ENCODE measurements around the gene PGF. TPM values are rescaled to one million over a fixed set of nuclear protein-coding genes. Genes with fewer than 3 reads are reported as not detected.
"Not testable (repeated sequence)": the region's sequence is repeated elsewhere in the genome, so short reads cannot be mapped to it uniquely, and the experiment has no call there.

Gene PGF
- 115 and 120 TPM in 2 replicates for total RNA-seq (2014; rRNA removed; shearing (Covaris generic))

GRCh38 chr14:74955229-74956026 lies at the start of gene PGF:
Gene PGF (minus strand): TSS chr14:74955597. CDS start chr14:74955242, 355 bp downstream.
- Histone ChIP-seq H3K27me3 (no peaks in the 10 kb centered on the region), H3K27ac (peak within 1 kb of the TSS; percentile 73), H3K4me3 (peak within 1 kb of the TSS; percentile 96), H3K36me3 (peaks cover 36% of the 10 kb centered on the region), H3K4me1 (peaks cover 28% of the 10 kb centered on the region), H3K9me3 (replicated peaks) (no peaks in the 10 kb centered on the region)
- peak; percentile 80 to 82 for DNase-seq

DNA sequence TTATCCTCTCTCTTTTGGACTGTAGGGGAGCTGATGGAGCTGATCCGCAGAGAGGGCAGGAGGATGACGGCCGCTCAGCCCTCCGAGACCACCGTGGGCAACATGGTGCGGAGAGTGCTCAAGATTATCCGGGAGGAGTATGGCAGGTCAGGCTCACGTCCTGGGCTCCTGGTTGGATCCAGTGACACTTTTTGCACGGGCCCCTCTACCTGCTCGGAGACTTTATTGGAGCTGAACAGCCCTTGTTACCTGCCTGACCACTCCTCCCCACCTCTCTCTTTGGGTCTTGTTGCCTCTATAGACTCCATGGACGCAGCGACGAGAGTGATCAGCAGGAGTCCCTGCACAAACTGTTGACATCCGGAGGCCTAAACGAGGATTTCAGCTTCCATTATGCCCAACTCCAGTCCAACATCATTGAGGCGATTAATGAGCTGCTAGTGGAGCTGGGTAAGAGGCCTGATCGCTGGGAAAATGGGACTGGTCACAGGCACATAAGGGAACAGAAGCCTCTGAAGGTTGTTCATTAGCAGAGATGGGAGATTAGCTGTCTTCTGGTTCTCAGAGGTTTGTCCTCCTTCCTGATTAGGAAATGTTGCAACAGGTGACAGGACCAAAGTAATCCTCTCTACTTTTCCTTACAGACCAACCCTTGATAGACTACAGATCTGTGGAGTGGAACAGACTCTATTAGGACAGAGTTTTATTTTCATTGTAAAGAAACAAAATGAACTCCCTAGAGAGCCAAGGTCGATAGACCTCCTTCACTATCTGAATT lies 48.0 kb upstream of the PGF start:
- H3K27me3 ChIP-seq, result no peaks in the 10 kb centered on the region

DNA sequence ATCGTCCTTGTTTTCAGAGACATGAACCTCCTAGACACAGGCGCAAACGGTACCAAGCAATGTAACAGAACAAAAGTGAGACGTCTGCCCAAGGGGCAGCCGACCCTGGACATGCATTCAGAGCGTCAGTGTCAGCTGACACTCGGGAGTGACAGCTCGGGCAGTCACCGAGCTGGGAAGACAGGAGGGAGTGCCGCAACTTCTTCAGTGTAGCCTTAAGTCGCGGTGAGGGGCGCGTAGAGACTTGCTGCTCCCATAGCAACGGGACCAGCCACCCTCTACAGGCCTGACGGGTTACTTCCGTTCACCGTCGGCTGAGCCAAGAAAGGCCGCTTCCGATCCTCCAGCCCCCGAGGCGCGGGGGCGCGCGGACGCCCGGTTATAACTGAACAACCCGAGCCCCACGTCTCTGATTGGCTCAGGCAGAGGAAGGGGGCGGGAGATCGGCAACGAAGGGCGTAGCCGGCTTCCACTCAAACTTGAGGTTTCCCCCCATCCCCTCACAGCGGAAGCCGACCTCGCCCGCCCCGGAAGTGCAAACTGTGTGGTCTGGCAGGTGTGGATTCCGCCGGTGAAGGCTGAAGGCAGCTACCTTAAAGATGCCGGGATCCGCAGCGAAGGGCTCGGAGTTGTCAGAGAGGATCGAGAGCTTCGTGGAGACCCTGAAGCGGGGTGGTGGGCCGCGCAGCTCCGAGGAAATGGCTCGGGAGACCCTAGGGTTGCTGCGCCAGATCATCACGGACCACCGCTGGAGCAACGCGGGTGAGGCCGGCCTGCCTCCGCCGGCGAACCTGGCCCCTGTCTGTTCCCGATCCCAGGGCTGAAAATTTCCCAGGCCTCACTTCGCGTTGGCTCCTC lies 47.2 kb upstream of the PGF start, which contains the start of gene EIF2B2:
TSS of gene EIF2B2 (plus strand) at position 530 of the 858 bp plus-strand sequence. CDS start at position 600, 70 bp downstream.
- Histone ChIP-seq H3K27ac (peak within 1 kb of the TSS; percentile 34), H3K27me3 (no peaks in the 10 kb centered on the region), H3K9me3 (replicated peaks) (0 out of 2 replicates have a peak, but pooled peaks cover 5% of the 10 kb centered on the region), H3K4me3 (peak within 1 kb of the TSS; percentile 68), H3K36me3 (peaks cover 23% of the 10 kb centered on the region), H3K4me1 (peaks cover 11% of the 10 kb centered on the region)
- peak; percentile 97 to 98 for DNase-seq

More for the DNA sequence above, 48.0 kb upstream of the PGF start:
- Histone ChIP-seq H3K27ac (peak overlapping the region; percentile 34), H3K9me3 (replicated peaks) (0 out of 2 replicates have a peak, but pooled peaks cover 5% of the 10 kb centered on the region), H3K36me3 (peaks cover 29% of the 10 kb centered on the region), H3K4me1 (peaks cover 11% of the 10 kb centered on the region), H3K4me3 (peak overlapping the region; percentile 68)
- no peak for DNase-seq

DNA sequence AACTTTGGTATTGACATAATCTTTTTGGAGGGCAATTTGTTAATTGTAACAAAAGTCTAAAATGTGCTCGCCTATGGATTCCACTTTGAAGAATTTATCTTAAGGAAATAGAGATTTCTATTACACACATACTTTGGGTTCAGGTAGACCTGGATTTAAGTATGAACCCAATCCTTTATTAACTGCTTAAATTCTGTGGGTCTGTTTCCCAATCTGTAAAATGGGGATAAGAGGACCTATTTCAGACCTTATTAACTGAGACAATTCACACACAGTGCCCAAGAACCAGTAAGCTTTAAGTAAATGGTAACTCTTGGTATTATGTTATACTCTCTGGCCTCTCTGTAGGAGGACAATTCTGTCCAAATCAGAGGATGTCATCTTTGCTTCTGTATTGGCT lies 46.5 kb upstream of the PGF start:
- peak overlapping the region; percentile 34 for H3K27ac ChIP-seq
- H3K4me1 ChIP-seq, result peaks cover 11% of the 10 kb centered on the region

DNA sequence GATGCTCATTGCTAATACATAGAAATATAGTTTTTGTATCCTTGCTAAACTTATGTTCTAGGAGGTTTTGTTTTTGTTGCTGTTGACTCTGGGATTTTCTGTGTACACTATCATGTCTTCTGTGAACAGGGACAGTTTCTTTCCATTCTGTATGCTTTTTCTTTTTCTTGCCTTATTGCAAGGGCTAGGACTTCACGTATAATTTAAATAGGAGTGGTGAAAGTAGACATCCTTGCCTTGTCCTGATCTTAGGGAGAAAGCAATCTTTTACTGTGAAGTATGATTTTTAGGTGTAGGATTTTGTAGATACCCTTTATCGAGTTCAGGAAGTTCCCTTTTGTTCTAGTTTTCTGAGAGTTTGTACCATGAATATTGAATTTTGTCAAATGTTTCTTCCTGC lies 45.9 kb upstream of the PGF start:
- Histone ChIP-seq H3K27ac (no peak overlapping the region), H3K27me3 (no peaks in the 10 kb centered on the region), H3K9me3 (replicated peaks) (peaks cover 8% of the 10 kb centered on the region; the same call in 1 of the 2 replicates), H3K4me1 (peaks cover 11% of the 10 kb centered on the region), H3K36me3 (peaks cover 10% of the 10 kb centered on the region), H3K4me3 (no peak overlapping the region)
- DNase-seq, result no peak

More for the DNA sequence above, 46.5 kb upstream of the PGF start:
- Histone ChIP-seq H3K4me3 (peak overlapping the region; percentile 68), H3K9me3 (replicated peaks) (0 out of 2 replicates have a peak, but pooled peaks cover 5% of the 10 kb centered on the region), H3K27me3 (no peaks in the 10 kb centered on the region), H3K36me3 (peaks cover 16% of the 10 kb centered on the region)
- DNase-seq, result no peak

GRCh38 chr14:74995781-74996180 lies 40.4 kb upstream of the PGF start:
- not testable (repeated sequence) for H3K4me3 ChIP-seq; H3K27me3 ChIP-seq; DNase-seq; H3K27ac ChIP-seq; H3K36me3 ChIP-seq; H3K4me1 ChIP-seq; H3K9me3 ChIP-seq (replicated peaks)

GRCh38 chr14:74994182-74994581 lies 38.8 kb upstream of the PGF start:
- not testable (repeated sequence) for H3K36me3 ChIP-seq; H3K27me3 ChIP-seq; H3K4me1 ChIP-seq; H3K27ac ChIP-seq; DNase-seq; H3K4me3 ChIP-seq; H3K9me3 ChIP-seq (replicated peaks)

DNA sequence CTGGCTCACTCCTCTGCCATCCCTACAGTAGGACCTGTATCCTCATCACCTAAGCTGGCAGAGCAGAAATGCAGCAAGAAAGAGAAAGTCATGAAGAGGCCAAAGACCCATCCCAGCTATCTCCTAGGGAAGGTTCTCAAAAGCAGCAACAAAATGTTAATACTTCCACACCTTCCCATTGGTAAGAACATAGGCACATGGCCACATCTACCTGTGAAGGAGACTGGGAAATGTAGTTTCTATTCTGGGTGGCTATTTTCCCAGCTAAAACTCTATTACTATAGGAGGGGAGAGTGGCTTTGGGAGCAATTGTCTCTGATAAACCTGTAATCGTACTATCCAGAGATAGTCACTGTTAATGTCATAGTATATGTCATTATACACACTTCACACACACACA lies 33.6 kb upstream of the PGF start:
- no peaks in the 10 kb centered on the region for H3K36me3 ChIP-seq
- H3K9me3 ChIP-seq (replicated peaks), result no peaks in the 10 kb centered on the region
- no peaks in the 10 kb centered on the region for H3K27me3 ChIP-seq
- H3K27ac ChIP-seq, result peak overlapping the region; percentile 91
- no peak overlapping the region for H3K4me3 ChIP-seq
- DNase-seq, result peak in 1 of 2 experiments; percentile 36
- H3K4me1 ChIP-seq, result peaks cover 37% of the 10 kb centered on the region

GRCh38 chr14:74988131-74988530 lies 32.7 kb upstream of the PGF start:
- Histone ChIP-seq H3K9me3 (replicated peaks) (no peaks in the 10 kb centered on the region), H3K27me3 (no peaks in the 10 kb centered on the region), H3K27ac (peak overlapping the region; percentile 91), H3K36me3 (no peaks in the 10 kb centered on the region), H3K4me1 (peaks cover 37% of the 10 kb centered on the region), H3K4me3 (no peak overlapping the region)
- DNase-seq, result peak; percentile 94 to 97

GRCh38 chr14:74985806-74986205 lies 30.4 kb upstream of the PGF start:
- no peak for DNase-seq
- no peaks in the 10 kb centered on the region for H3K36me3 ChIP-seq
- peaks cover 59% of the 10 kb centered on the region for H3K4me1 ChIP-seq
- H3K27me3 ChIP-seq, result no peaks in the 10 kb centered on the region
- H3K9me3 ChIP-seq (replicated peaks), result no peaks in the 10 kb centered on the region
- no peak overlapping the region for H3K27ac ChIP-seq
- H3K4me3 ChIP-seq, result no peak overlapping the region

- H3K4me1 ChIP-seq, result peaks cover 67% of the 10 kb centered on the region
- no peaks in the 10 kb centered on the region for H3K27me3 ChIP-seq
- no peaks in the 10 kb centered on the region for H3K9me3 ChIP-seq (replicated peaks)
- no peaks in the 10 kb centered on the region for H3K36me3 ChIP-seq
- H3K27ac ChIP-seq, result peak overlapping the region; percentile 13; the same call in 1 of the 2 replicates
- no peak overlapping the region for H3K4me3 ChIP-seq
- no peak for DNase-seq
Observed at GRCh38 chr14:74985028-74985310, 29.6 kb upstream of the PGF start.

DNA sequence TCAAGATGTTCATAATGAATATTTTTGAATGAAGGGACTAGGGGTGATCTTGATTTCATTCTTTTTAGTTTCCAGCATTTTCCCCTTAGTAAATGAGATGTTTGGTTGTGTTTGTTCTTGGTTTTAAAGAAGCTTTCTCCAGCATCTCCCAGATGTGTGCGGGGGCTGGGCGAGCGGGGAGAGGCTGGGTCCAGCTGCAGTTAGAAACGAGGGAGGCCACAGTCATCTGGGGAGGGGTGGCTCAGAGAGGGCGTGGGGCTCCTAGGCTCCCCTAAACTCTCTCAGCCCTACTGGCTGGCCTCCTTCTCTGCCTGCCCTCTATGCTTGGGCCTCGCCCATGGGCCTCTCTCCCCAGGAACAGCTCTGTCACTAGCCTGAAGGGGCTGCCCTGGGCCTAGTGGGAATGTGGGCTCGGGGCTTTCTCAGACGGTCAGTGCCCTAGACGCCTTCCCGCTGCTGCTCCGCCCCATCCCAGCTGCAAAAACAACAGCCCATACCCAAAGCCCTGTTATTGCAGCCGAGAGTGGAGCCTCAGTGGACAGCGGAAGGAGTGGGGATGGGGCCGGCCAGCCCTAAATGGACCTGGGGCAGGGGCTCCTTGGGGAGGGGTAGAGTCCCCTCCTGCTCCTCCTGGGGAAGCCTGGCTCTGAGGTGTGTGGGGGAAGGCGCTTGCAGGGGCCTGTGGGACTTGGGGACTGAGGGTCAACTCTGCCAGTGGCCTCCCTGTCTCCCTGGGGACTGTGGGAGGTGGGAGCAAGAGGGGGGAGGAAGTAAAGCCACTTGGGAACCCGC lies 29.0 kb upstream of the PGF start:
- peak in 1 of 2 experiments; percentile 45 for DNase-seq
- Histone ChIP-seq H3K9me3 (replicated peaks) (no peaks in the 10 kb centered on the region), H3K27ac (peak overlapping the region; percentile 13; the same call in 1 of the 2 replicates), H3K36me3 (no peaks in the 10 kb centered on the region), H3K4me1 (peaks cover 71% of the 10 kb centered on the region), H3K4me3 (no peak overlapping the region), H3K27me3 (no peaks in the 10 kb centered on the region)

DNA sequence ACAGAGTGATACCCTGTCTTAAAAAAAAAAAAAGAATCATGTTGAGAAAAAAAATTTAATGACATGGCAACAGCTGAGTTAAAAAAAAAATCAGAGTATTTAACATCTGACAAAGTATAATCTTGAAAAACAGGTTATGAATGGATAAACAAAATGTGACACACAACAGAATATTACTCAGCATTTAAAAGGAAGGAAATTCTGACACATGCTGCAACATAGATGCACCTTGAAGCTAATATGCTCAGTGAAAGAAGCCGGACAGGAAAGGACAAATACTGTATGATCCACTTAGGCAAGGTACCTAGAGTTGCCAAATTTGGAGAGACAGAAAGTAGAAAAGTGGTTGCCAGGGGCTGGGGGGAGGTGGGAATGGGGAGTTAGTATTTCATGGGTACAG lies 27.9 kb upstream of the PGF start:
- Histone ChIP-seq H3K9me3 (replicated peaks) (no peaks in the 10 kb centered on the region), H3K4me3 (no peak overlapping the region), H3K27ac (no peak overlapping the region), H3K4me1 (peaks cover 70% of the 10 kb centered on the region), H3K27me3 (no peaks in the 10 kb centered on the region), H3K36me3 (no peaks in the 10 kb centered on the region)
- no peak for DNase-seq

DNA sequence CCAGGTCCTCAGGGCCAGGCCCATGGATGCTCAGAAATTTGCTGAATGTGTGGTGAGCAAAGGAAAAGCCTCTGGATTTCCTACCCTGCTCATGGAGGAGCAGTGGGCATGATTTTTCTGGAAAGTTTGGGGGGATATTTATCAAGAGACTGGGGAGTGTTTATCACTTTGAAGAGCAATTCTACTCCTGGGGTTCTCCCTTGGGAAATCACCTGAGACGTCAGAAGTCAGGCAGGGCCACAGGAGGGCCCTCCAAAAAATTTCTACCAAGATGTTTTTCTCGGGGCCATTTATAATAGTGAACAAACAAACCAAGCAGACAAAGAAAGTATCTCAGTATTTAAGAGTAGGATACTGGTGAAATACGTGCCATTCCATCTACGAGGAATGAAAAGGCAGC lies 27.3 kb upstream of the PGF start:
- Histone ChIP-seq H3K27me3 (no peaks in the 10 kb centered on the region), H3K27ac (peak overlapping the region; percentile 95), H3K4me1 (peaks cover 72% of the 10 kb centered on the region), H3K36me3 (no peaks in the 10 kb centered on the region), H3K9me3 (replicated peaks) (no peaks in the 10 kb centered on the region), H3K4me3 (no peak overlapping the region)
- DNase-seq, result no peak
